Measurements from ENCODE around the gene ACAT2.
A peak's percentile ranks its signal among the peaks of the same experiment; 100 is the strongest.

DNA sequence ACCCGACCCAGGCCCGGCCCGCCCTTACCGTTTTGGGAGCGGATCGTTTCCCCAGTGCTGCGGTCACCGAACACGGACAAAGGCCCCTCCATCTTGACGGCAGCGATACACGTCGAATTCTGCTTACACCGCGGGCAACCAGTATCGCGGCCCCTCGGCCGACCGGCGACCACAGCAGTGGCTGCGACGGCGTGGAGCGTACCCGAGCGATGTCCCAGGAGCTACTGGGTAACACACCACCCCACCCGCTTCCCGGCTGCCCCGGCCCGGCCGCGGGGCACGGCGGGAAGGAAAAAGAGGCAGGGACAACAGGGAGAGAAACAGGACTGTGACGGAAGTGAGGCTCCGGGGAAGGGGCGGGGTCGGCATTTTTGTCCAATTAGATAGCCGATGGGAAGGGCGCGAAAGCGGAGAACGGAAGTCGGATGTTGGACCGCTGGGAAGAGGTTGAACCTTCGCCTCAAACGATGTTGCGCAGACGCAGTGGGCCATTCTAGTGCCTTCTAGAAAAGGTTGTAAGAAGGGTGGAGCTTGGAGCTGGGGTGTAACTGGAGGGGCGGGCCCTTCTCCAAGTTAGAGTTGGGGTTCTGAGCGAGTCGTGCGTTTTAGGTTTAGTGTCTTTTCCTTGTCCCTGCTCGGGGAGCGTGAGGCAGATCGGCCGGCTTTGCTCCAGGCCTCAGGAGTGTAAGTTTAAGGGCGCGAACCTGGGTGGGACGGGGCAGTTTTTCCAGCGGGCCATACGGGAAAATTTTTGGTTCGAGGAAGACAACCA lies 27.7 kb downstream of the ACAT2 start, which contains the start of gene TCP1:
- TF ChIP-seq, protein P1, sequence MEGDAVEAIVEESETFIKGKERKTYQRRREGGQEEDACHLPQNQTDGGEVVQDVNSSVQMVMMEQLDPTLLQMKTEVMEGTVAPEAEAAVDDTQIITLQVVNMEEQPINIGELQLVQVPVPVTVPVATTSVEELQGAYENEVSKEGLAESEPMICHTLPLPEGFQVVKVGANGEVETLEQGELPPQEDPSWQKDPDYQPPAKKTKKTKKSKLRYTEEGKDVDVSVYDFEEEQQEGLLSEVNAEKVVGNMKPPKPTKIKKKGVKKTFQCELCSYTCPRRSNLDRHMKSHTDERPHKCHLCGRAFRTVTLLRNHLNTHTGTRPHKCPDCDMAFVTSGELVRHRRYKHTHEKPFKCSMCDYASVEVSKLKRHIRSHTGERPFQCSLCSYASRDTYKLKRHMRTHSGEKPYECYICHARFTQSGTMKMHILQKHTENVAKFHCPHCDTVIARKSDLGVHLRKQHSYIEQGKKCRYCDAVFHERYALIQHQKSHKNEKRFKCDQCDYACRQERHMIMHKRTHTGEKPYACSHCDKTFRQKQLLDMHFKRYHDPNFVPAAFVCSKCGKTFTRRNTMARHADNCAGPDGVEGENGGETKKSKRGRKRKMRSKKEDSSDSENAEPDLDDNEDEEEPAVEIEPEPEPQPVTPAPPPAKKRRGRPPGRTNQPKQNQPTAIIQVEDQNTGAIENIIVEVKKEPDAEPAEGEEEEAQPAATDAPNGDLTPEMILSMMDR (IDR thresholded peaks at IDR 0.05) = no peak
- TF ChIP-seq POLR2A (IDR thresholded peaks at IDR 0.05) (peak in 1 of 2 donors; percentile 98), POLR2AphosphoS5 (IDR thresholded peaks at IDR 0.05; ENCODE audit: insufficient read depth in 1 of 2, low read depth in 1 of 2) (peak; percentile 99 to 100)

Data from vagina (tissue), 2 donors.